Esophagus mucosa (tissue), 1 donor: Measurements from ENCODE around the gene OMP. TPM values are rescaled to one million over a fixed set of nuclear protein-coding genes. Genes with fewer than 3 reads are reported as not detected.
"Not testable (repeated sequence)": the region's sequence is repeated elsewhere in the genome, so short reads cannot be mapped to it uniquely, and the experiment has no call there.

Source experiments
- ATAC-seq: fragments of 200-7000 bp; cut with Tn5 transposase; one replicate; pipeline ENCODE4 v1.9.1; 2020
- total RNA-seq: library from RNA; stranded (reverse); gene quantifications from one replicate; pipeline ENCODE4 v1.2.4, GENCODE V29; 2023
- donor health status: DM: yes; HTN: yes; CAD: no.

The OMP gene
- total RNA-seq, result not detected

GRCh38 chr11:77102246-77103210, at the start of gene OMP:
Gene OMP (plus strand): TSS chr11:77102840. CDS start chr11:77102840, 0 bp downstream.
- ATAC-seq, result no peak

- no peak for ATAC-seq
Measured at GRCh38 chr11:77053217-77054015, 49.2 kb upstream of the OMP start.

GRCh38 chr11:77054084-77054483, 48.6 kb upstream of the OMP start:
- ATAC-seq, result no peak

GRCh38 chr11:77055101-77055561, 47.5 kb upstream of the OMP start:
- no peak for ATAC-seq

GRCh38 chr11:77055913-77056312, 46.7 kb upstream of the OMP start:
- no peak for ATAC-seq

- no peak for ATAC-seq
Measured at GRCh38 chr11:77056814-77057402, 45.7 kb upstream of the OMP start.

DNA sequence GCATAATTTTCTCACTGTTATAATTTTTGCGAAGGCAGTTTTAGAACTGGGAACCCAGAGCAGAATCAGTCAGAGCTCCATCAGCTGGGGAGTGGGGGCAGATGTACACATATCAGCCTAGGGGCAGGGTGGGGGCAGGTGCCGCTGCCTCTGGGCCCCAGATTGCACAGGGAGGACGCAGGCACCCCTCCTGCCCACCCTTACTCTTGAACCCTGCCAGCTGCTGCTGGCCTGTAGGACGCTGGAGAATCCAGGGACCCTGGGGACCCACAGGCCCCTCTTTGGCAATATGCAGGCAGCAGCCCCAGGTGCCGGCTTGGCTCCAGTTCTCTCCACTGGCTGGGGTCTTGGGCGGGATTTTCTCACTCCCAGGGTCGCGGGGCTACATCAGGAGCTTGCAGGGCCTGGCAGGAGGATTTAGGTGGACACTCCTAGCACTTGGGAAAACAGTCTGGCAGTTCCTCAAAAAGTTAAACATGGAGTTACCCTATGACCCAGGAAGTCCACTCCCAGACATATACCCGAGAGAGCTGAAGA, 44.6 kb upstream of the OMP start:
- no peak for ATAC-seq

- ATAC-seq, result no peak
Measured at GRCh38 chr11:77058900-77059299, 43.7 kb upstream of the OMP start.

- ATAC-seq, result no peak
Measured at GRCh38 chr11:77059806-77060205, 42.8 kb upstream of the OMP start.

GRCh38 chr11:77060234-77060633, 42.4 kb upstream of the OMP start:
- no peak for ATAC-seq

GRCh38 chr11:77061258-77061657, 41.4 kb upstream of the OMP start:
- not testable (repeated sequence) for ATAC-seq

DNA sequence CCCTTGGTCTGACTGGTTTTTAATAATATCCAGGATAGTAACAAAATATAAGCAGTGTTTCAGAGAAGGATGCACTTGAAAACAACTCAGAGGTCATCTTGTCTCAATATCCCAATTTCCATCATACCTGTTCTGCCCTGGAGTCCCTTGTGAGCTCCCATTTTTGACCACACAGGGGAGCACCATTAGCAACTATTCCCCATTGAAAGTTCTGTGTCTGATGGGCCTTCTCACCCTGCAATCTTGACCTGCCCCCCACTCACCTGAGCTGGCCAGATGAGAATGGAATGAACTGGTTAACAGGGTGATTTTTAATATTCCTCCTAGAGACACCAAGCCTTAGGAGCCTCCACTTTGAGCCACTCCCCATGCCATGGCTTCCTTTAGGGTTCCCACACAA, 39.7 kb upstream of the OMP start:
- no peak for ATAC-seq

DNA sequence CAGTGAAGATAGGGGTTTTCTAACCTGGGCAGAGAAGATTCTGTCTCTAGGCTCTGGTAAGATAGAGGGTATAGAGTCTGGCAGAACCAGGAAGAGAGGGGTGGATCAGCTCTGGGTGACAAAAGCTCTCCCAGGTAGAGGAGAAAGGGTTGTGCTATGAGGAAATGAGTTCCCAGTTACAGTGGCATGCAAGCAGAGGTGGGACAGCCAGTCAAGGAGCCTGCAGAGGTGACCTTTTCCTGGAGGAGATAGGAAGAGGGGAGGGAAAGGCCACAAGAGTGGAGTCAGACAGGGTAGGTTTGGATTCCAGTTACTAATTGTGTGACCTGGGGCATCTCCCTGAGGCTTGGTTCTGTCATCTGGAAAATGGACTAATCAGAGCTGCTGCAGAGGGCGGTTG, 39.2 kb upstream of the OMP start:
- ATAC-seq, result no peak

- no peak for ATAC-seq
Measured at GRCh38 chr11:77063861-77064260, 38.8 kb upstream of the OMP start.

- ATAC-seq, result no peak
Measured at GRCh38 chr11:77064648-77065217, 37.9 kb upstream of the OMP start.

DNA sequence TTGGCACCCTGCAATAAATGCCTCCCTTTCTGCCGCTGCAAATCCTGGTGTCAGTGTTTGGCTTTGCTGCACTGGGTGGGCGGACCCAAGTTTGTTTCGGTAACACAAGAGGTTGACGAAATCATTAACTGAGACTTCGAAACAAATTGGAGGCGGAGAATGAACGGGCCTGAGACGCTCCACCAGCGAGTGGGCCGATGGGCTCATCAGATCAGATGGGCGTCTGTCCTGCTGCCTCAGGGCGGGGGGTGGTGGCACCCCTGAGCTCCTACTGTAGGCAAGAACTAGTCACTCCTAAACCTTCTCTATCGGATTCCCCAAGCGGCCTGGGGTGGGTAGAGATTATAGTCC, 36.8 kb upstream of the OMP start:
- ATAC-seq, result no peak

- peak; percentile 93 for ATAC-seq
Measured at GRCh38 chr11:77066229-77067042, 36.2 kb upstream of the OMP start, which contains the start of gene CAPN5. Gene CAPN5 (plus strand): TSS chr11:77066971. CDS start chr11:77084887, 17,916 bp downstream.

DNA sequence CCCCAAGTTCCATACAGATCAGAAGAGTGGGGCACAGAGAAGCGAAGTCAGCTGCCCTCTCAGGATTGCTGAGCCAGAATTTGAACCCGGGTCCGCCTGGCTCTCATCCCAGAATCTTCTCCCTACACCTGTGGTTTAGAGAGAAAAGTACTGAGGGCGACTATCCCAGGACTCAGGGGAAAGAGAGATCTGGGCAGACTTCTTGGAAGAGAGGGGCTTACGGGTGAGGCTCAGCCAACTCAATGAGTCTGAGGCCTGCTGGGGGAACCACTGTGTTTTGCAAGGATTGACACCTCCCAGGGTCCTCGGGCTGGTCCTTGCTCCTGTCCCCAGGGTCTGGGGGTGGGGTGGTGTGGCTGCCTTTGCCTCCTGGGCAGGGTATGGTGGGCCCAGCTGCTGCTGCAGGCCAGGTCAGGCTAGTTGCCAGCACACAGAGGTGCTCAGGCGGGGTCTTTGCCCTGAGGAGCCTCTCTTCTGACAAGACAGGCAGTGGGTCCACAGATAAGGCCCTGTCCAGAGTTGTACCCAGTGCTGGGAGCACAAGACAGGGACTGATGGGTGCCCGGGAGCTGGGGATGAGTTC, 34.7 kb upstream of the OMP start:
- ATAC-seq, result no peak

- no peak for ATAC-seq
Measured at GRCh38 chr11:77068457-77069335, 33.9 kb upstream of the OMP start.
